Keratinocyte (primary cell): ENCODE measurements around the gene NCKIPSD. TPM values are rescaled to one million over a fixed set of nuclear protein-coding genes. Genes with fewer than 3 reads are reported as not detected.

Experiments
- DNase-seq: peaks from one replicate; pipeline ENCODE4 v3.0.0-alpha.2; 2011; ENCODE audit warnings: low read depth, missing footprints, low spot score
- FAIRE-seq: peaks from 2 replicates; lab custom pipeline; 2011; peaks lifted over from hg19 to GRCh38; lab: Jason Lieb, UNC
- H2AFZ ChIP-seq: 2 replicates; pipeline ENCODE4 v1.6.0; 2012; ENCODE audit warnings: low read length, control low read depth, inconsistent platforms; ENCODE audit not compliant: control insufficient read depth
- H3K27ac ChIP-seq: 2 replicates; pipeline ENCODE4 v1.5.1; 2011; ENCODE audit warnings: low read length; ENCODE audit not compliant: control insufficient read depth, insufficient read depth
- H3K27me3 ChIP-seq: 3 replicates; pipeline ENCODE4 v1.6.0; 2011; ENCODE audit warnings: low read length; ENCODE audit not compliant: control insufficient read depth, insufficient read depth; ENCODE audit errors: extremely low read depth
- H3K36me3 ChIP-seq, 2 experiments: 2 replicates in 1 of 2; 3 replicates in 1 of 2; pipeline ENCODE4 v1.5.1; 2011; ENCODE audit warnings: low read length in 2 of 2, mild to moderate bottlenecking in 1 of 2; ENCODE audit not compliant: control insufficient read depth in 2 of 2, insufficient read depth in 2 of 2; ENCODE audit errors: extremely low read depth in 1 of 2
- H3K4me1 ChIP-seq: 3 replicates; pipeline ENCODE4 v1.5.1; 2011; ENCODE audit warnings: low read length; ENCODE audit not compliant: control insufficient read depth, insufficient read depth; ENCODE audit errors: extremely low read depth
- H3K4me2 ChIP-seq: 3 replicates; pipeline ENCODE4 v1.6.0; 2011; ENCODE audit warnings: low read depth, low read length; ENCODE audit not compliant: control insufficient read depth, insufficient read depth; ENCODE audit errors: extremely low read depth
- H3K4me3 ChIP-seq, 3 experiments: fragments of 200-600 bp in 1 of 3; sonication (generic) in 1 of 3; 2 replicates in 2 of 3; 3 replicates in 1 of 3; pipeline ENCODE4 v1.5.1; 2011 to 2016; ENCODE audit warnings: low read length in 3 of 3, mild to moderate bottlenecking in 3 of 3, control low read depth in 2 of 3, inconsistent platforms in 1 of 3, low read depth in 1 of 3, mixed read lengths in 1 of 3, mixed run types in 1 of 3, moderate library complexity in 1 of 3; ENCODE audit not compliant: control insufficient read depth in 2 of 3, insufficient read depth in 2 of 3; ENCODE audit errors: extremely low read depth in 1 of 3
- H3K79me2 ChIP-seq: 2 replicates; pipeline ENCODE4 v1.6.0; 2012; ENCODE audit warnings: low read length; ENCODE audit not compliant: control insufficient read depth, insufficient read depth
- H3K9ac ChIP-seq: 3 replicates; pipeline ENCODE4 v1.6.0; 2011; ENCODE audit warnings: low read length; ENCODE audit not compliant: control insufficient read depth, insufficient read depth; ENCODE audit errors: extremely low read depth
- H3K9me1 ChIP-seq: 3 replicates; pipeline ENCODE4 v1.6.0; 2011; ENCODE audit warnings: low read length; ENCODE audit not compliant: control insufficient read depth, insufficient read depth; ENCODE audit errors: extremely low read depth
- H3K9me3 ChIP-seq: 2 replicates; pipeline ENCODE4 v1.5.1; 2012; ENCODE audit warnings: low read depth, low read length; ENCODE audit not compliant: control insufficient read depth
- H4K20me1 ChIP-seq: 3 replicates; pipeline ENCODE4 v1.6.0; 2011; ENCODE audit warnings: low read length; ENCODE audit not compliant: control insufficient read depth, insufficient read depth; ENCODE audit errors: extremely low read depth
- EZH2 ChIP-seq: IDR thresholded peaks from one replicate; pipeline ENCODE4 v1.6.1; 2012; ENCODE audit warnings: inconsistent platforms, mild to moderate bottlenecking, low read length, moderate library complexity
- dilution Hi-C: fragments of 300-500 bp; cut with MboI; formaldehyde crosslinking; loops from one replicate; pipeline ENCODE4 v1.7.0; 2020; ENCODE audit warnings: low sequenced_read_pairs; ENCODE audit not compliant: extremely low pct_ligation_motif_present
- polyA plus RNA-seq, 5 experiments: library from polyadenylated mRNA; depleted of rRNA in 3 of 5; stranded (reverse) in 3 of 5; stranded (forward) in 1 of 5; unstranded in 1 of 5; fragments of >200 nt; gene quantifications; 1 replicate in 1 of 5; 2 replicates in 3 of 5; 3 replicates in 1 of 5; pipeline versions ENCODE4 v1.2.1 to v1.2.3, GENCODE V29; 2011 to 2012; ENCODE audit warnings: missing spikeins in 2 of 5, low read depth in 1 of 5, low replicate concordance in 1 of 5
- TF ChIP-seq, protein P1 (sequence below), 3 experiments: IDR thresholded peaks in 1 of 3; conservative IDR thresholded peaks in 1 of 3; optimal IDR thresholded peaks in 1 of 3; 2 replicates in 2 of 3; 3 replicates in 1 of 3; pipeline versions ENCODE3 to v1.5.1; 2011; ENCODE audit warnings: low read length in 3 of 3, mild to moderate bottlenecking in 3 of 3, moderate library complexity in 2 of 3, control low read depth in 1 of 3, inconsistent platforms in 1 of 3; ENCODE audit not compliant: insufficient read depth in 2 of 3; ENCODE audit errors: extremely low read depth in 1 of 3

NCKIPSD gene
- polyA plus RNA-seq, 1 donor (not counting 4 experiments of a cell fraction or from before 2014, with no cell fraction given) = 9.8 TPM

DNA sequence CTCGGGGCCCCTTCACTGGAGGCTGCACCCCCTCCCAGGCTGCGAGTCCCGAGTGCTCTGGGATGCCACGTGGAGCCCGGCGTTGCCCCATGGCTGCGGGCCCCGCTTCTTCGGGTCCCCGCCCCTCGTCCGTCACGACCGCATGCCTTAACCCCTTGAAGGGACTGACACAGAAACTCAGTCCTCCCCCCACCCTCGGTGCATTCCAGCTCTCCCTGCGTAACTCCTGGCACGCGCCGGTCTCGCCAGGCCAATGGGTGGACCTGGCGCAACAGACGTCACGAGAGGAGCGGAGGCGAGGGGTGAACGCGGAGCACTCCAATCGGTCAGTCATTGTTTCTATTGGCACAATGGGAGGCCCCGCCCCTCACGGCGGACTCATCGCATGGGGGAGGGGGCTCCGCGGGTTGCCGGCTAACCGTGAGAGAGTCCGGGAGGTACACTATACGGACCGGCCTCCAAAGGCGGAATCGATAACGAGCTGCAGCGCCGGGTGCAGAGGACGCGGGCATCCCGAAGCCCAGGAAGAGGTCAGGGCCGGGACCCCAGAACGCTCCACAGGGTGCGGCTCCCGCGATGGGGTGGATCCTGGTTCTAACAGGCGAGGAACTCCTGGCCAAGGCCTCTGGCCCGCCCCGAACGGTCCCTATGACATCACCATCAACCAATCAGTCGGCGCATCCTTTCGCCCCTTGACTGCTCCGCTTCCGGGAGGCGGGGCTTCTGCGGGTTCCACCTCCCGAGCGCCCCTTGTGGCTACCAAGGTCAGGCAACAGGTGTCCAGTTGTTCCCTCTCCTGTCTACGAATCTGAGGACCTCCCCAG, 22.0 kb downstream of the NCKIPSD start:
- TF ChIP-seq, protein P1, sequence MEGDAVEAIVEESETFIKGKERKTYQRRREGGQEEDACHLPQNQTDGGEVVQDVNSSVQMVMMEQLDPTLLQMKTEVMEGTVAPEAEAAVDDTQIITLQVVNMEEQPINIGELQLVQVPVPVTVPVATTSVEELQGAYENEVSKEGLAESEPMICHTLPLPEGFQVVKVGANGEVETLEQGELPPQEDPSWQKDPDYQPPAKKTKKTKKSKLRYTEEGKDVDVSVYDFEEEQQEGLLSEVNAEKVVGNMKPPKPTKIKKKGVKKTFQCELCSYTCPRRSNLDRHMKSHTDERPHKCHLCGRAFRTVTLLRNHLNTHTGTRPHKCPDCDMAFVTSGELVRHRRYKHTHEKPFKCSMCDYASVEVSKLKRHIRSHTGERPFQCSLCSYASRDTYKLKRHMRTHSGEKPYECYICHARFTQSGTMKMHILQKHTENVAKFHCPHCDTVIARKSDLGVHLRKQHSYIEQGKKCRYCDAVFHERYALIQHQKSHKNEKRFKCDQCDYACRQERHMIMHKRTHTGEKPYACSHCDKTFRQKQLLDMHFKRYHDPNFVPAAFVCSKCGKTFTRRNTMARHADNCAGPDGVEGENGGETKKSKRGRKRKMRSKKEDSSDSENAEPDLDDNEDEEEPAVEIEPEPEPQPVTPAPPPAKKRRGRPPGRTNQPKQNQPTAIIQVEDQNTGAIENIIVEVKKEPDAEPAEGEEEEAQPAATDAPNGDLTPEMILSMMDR (optimal IDR thresholded peaks at IDR 0.05 in 1 of 3, IDR thresholded peaks at IDR 0.05 in 1 of 3, conservative IDR thresholded peaks at IDR 0.05 in 1 of 3; ENCODE audit: extremely low read depth in 1 of 3, insufficient read depth in 2 of 3, low read length in 3 of 3) = peak in 2 of 3 experiments; percentile 85 to 88
- TF ChIP-seq EZH2 = no peak
- dilution Hi-C loops = no loop called here
- peak; percentile 85 for FAIRE-seq
- Histone ChIP-seq H3K4me3 (peak overlapping the region; percentile 50 to 70 (median 54)), H3K79me2 (no peaks in the 10 kb centered on the region), H3K9me3 (no peaks in the 10 kb centered on the region), H2AFZ (peak overlapping the region; percentile 79), H3K9me1 (no peaks in the 10 kb centered on the region), H3K4me1 (peaks cover 5% of the 10 kb centered on the region), H3K36me3 (no peaks in the 10 kb centered on the region), H3K4me2 (peak overlapping the region; percentile 89), H3K9ac (peak overlapping the region; percentile 85), H3K27ac (peak overlapping the region; percentile 87), H3K27me3 (peaks cover 15% of the 10 kb centered on the region), H4K20me1 (no peaks in the 10 kb centered on the region)
- peak; percentile 97 for DNase-seq

DNA sequence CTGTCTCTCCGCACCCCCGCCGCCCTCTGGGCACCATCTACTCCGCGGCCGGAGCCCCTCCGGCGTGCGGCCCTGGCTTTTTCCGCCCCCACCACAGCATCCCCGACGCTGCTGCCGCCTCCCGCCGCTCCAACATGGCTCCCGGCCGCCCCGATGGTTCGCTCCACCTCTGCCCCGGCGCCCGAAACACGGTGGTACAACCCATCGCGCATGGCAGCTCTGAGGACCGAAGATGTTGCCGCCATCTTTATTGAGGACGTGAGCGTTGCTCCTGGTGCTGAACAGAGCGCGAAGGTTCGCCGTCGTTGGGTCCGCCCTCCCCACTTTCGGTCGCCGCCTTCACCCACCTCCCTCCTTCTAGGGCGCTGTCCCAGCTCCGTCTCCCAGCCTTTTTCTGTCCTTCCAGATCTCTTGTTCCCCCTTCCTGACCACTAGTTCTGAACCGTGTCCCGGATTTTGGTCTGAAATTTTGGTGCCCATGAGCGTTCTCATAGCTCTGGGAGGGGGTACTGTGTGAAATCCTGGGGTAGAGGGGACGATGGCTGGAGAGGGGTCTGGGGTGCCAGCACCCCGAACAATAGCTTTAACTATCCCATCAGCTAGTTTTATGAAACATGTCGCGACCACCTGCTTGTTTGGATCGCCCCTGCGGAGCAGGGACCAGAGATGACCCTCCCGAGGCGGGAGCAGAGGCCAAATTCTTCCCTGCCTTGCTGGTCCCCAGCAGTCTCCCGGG, 22.8 kb downstream of the NCKIPSD start, which contains the start of gene CELSR3:
TSS of gene CELSR3 (minus strand) at position 134 of the 736 bp plus-strand sequence. CDS start 252 bp downstream, outside the sequence.
- peak; percentile 44 for DNase-seq

More for the DNA sequence above, 22.8 kb downstream of the NCKIPSD start, which contains the start of gene CELSR3:
- peak within 1 kb of the TSS; percentile 63 for H2AFZ ChIP-seq
- peak within 1 kb of the TSS; percentile 89 for H3K4me2 ChIP-seq
- H3K27me3 ChIP-seq = peaks cover 15% of the 10 kb centered on the region
- H3K9me1 ChIP-seq = no peaks in the 10 kb centered on the region
- no peaks in the 10 kb centered on the region for H3K36me3 ChIP-seq
- H3K9me3 ChIP-seq = no peaks in the 10 kb centered on the region
- peaks cover 5% of the 10 kb centered on the region for H3K4me1 ChIP-seq
- TF ChIP-seq, protein P1 (optimal IDR thresholded peaks at IDR 0.05 in 1 of 3, IDR thresholded peaks at IDR 0.05 in 1 of 3, conservative IDR thresholded peaks at IDR 0.05 in 1 of 3; ENCODE audit: extremely low read depth in 1 of 3, insufficient read depth in 2 of 3, low read length in 3 of 3) = no peak
- TF ChIP-seq EZH2 = no peak
- no peaks in the 10 kb centered on the region for H4K20me1 ChIP-seq
- no peaks in the 10 kb centered on the region for H3K79me2 ChIP-seq
- H3K4me3 ChIP-seq = peak within 1 kb of the TSS; percentile 50 to 70 (median 54)
- dilution Hi-C loops = no loop called here
- H3K9ac ChIP-seq = peak within 1 kb of the TSS; percentile 85
- FAIRE-seq = peak; percentile 70
- peak within 1 kb of the TSS; percentile 87 for H3K27ac ChIP-seq
